ENCODE data around the gene C4orf46.

The C4orf46 gene

DNA sequence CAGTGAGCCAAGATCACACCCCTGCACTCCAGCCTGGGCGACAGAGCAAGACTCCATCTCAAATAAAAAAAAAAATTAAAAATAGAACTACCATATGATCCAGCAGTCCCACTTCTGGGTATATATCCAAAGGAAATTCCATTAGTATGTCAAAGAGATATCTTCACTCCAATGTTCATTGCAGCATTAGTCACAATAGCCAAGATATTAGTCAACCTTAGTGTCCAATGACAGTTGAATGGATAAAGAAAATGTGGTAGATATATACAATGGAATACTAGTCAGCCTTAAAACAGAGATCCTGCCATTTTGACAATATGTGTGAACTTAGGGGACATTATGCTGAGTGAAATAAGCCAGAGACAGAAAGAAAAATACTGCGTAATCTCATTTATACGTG lies 49.4 kb downstream of the C4orf46 start:
- Histone ChIP-seq H3K27me3 (replicated peaks; ENCODE audit: control insufficient read depth, insufficient read depth, low read length, poor library complexity, severe bottlenecking) (no peaks in the 10 kb centered on the region), H3K4me3 (ENCODE audit: insufficient read depth, low read depth, low read length, poor library complexity, severe bottlenecking) (no peak overlapping the region), H3K27ac (ENCODE audit: insufficient read depth, low read length, poor library complexity, severe bottlenecking) (no peak overlapping the region), H3K36me3 (ENCODE audit: control insufficient read depth, insufficient read depth, low read length) (no peaks in the 10 kb centered on the region), H3K4me1 (ENCODE audit: control insufficient read depth, insufficient read depth, low read length, poor library complexity, severe bottlenecking) (no peaks in the 10 kb centered on the region), H3K9me3 (ENCODE audit: control insufficient read depth, low read length) (no peaks in the 10 kb centered on the region)
- DNase-seq, result no peak

DNA sequence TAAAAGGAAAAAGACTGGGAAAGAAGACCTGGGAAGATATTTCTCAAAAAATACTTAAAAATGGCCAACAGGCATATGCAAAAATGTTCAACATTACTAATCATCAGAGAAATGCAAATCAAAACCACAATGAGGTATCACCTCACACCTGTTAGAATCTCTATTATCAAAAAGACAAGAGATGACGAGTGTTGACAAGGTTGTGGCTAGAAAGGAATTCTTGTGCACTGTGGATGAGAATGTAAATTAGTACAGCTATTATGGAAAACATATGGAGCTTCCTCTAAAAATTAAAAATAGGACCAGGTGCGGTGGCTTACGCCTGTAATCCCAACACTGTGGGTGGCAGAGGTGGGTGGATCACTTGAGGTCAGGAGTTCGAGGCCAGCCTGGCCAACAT lies 50.0 kb downstream of the C4orf46 start:
- DNase-seq, result no peak
- H3K36me3 ChIP-seq (ENCODE audit: control insufficient read depth, insufficient read depth, low read length), result no peaks in the 10 kb centered on the region

DNA sequence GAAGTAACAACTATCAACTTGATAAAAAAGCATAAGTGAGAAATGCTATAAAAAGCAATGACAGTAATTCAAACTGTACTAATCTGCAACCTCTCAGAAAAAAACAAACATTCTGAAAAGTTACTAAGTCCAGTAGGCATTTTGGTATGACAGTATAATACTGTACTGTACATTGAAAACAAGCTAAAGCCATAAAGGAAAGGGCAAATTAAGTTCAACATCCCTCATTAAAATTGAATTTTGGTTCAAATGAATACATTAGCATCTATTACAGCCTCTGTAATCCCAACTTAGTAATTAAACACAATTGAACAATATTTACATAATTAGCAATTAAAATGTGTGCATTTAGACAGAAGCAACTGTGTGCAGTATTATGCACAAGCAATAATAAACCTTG lies 53.7 kb downstream of the C4orf46 start:
- H3K4me3 ChIP-seq (ENCODE audit: insufficient read depth, low read depth, low read length, poor library complexity, severe bottlenecking), result no peak overlapping the region
- H3K27me3 ChIP-seq (replicated peaks; ENCODE audit: control insufficient read depth, insufficient read depth, low read length, poor library complexity, severe bottlenecking), result no peaks in the 10 kb centered on the region
- no peaks in the 10 kb centered on the region for H3K4me1 ChIP-seq (ENCODE audit: control insufficient read depth, insufficient read depth, low read length, poor library complexity, severe bottlenecking)
- H3K9me3 ChIP-seq (ENCODE audit: control insufficient read depth, low read length), result no peaks in the 10 kb centered on the region
- no peak overlapping the region for H3K27ac ChIP-seq (ENCODE audit: insufficient read depth, low read length, poor library complexity, severe bottlenecking)
- H3K36me3 ChIP-seq (ENCODE audit: control insufficient read depth, insufficient read depth, low read length), result no peaks in the 10 kb centered on the region
- DNase-seq, result no peak

More for the DNA sequence above, 50.0 kb downstream of the C4orf46 start:
- Histone ChIP-seq H3K27me3 (replicated peaks; ENCODE audit: control insufficient read depth, insufficient read depth, low read length, poor library complexity, severe bottlenecking) (no peaks in the 10 kb centered on the region), H3K9me3 (ENCODE audit: control insufficient read depth, low read length) (no peaks in the 10 kb centered on the region), H3K4me1 (ENCODE audit: control insufficient read depth, insufficient read depth, low read length, poor library complexity, severe bottlenecking) (no peaks in the 10 kb centered on the region), H3K4me3 (ENCODE audit: insufficient read depth, low read depth, low read length, poor library complexity, severe bottlenecking) (no peak overlapping the region), H3K27ac (ENCODE audit: insufficient read depth, low read length, poor library complexity, severe bottlenecking) (no peak overlapping the region)
